Measurements from ENCODE around the gene HMGA1.

The HMGA1 gene

GRCh38 chr6:34204693-34205092, 32.0 kb upstream of the HMGA1 start:
- H3K4me3 ChIP-seq (ENCODE audit: low read depth, low read length), result no peak overlapping the region
- ChIA-PET POLR2A (no interaction called here), CTCF (interaction anchor here (0.5 to 1.4 kb wide), 2 partner anchors 9 to 150 kb away, joined by 3 to 7 read pairs; no protein-coding TSS in a partner anchor)
- DNase-seq (ENCODE audit: low read depth, low spot score), result no peak
- TF ChIP-seq CTCF (IDR thresholded peaks at IDR 0.05; ENCODE audit: insufficient read depth, low read length, missing control alignments), result no peak

- TF ChIP-seq CTCF (IDR thresholded peaks at IDR 0.05; ENCODE audit: insufficient read depth, low read length, missing control alignments), result no peak
- POLR2A ChIA-PET, result no interaction called here
- CTCF ChIA-PET, result interaction anchor here (4.3 kb wide), 1 partner anchor 10 kb away, joined by 39 read pairs; no protein-coding TSS in a partner anchor
These were observed 31.2 kb upstream of the HMGA1 start for GRCh38 chr6:34205466-34205865.

GRCh38 chr6:34205916-34206315, 30.8 kb upstream of the HMGA1 start:
- POLR2A ChIA-PET, result no interaction called here
- CTCF ChIA-PET, result interaction anchor here (4.3 kb wide), 1 partner anchor 10 kb away, joined by 39 read pairs; no protein-coding TSS in a partner anchor
- TF ChIP-seq CTCF (IDR thresholded peaks at IDR 0.05; ENCODE audit: insufficient read depth, low read length, missing control alignments), result no peak

More at GRCh38 chr6:34205466-34205865, 31.2 kb upstream of the HMGA1 start:
- H3K4me3 ChIP-seq (ENCODE audit: low read depth, low read length), result no peak overlapping the region
- DNase-seq (ENCODE audit: low read depth, low spot score), result no peak

GRCh38 chr6:34206726-34207125, 29.9 kb upstream of the HMGA1 start:
- H3K4me3 ChIP-seq (ENCODE audit: low read depth, low read length), result no peak overlapping the region
- no peak for DNase-seq (ENCODE audit: low read depth, low spot score)
- POLR2A ChIA-PET, result no interaction called here
- CTCF ChIA-PET, result interaction anchor here (4.3 kb wide), 1 partner anchor 11 kb away, joined by 39 read pairs; no protein-coding TSS in a partner anchor
- no peak for TF ChIP-seq CTCF (IDR thresholded peaks at IDR 0.05; ENCODE audit: insufficient read depth, low read length, missing control alignments)

More at GRCh38 chr6:34205916-34206315, 30.8 kb upstream of the HMGA1 start:
- DNase-seq (ENCODE audit: low read depth, low spot score), result no peak
- no peak overlapping the region for H3K4me3 ChIP-seq (ENCODE audit: low read depth, low read length)

- no peak for DNase-seq (ENCODE audit: low read depth, low spot score)
- no peak for TF ChIP-seq CTCF (IDR thresholded peaks at IDR 0.05; ENCODE audit: insufficient read depth, low read length, missing control alignments)
- H3K4me3 ChIP-seq (ENCODE audit: low read depth, low read length), result no peak overlapping the region
- ChIA-PET CTCF (interaction anchor here (1.1 to 4.3 kb wide), 3 partner anchors 12 to 401 kb away, joined by 3 to 39 read pairs (median 5); partner anchors contain the start of gene SMIM29), POLR2A (no interaction called here)
These were observed 28.8 kb upstream of the HMGA1 start for GRCh38 chr6:34207695-34208443.

- ChIA-PET CTCF (interaction anchor here (3.3 kb wide), 1 partner anchor 17 kb away, joined by 16 read pairs; no protein-coding TSS in a partner anchor), POLR2A (interaction anchor here (0.6 kb wide), 1 partner anchor 57 kb away, joined by 3 read pairs; no protein-coding TSS in a partner anchor)
- no peak for TF ChIP-seq CTCF (IDR thresholded peaks at IDR 0.05; ENCODE audit: insufficient read depth, low read length, missing control alignments)
- no peak for DNase-seq (ENCODE audit: low read depth, low spot score)
- H3K4me3 ChIP-seq (ENCODE audit: low read depth, low read length), result no peak overlapping the region
These were observed 22.9 kb upstream of the HMGA1 start for GRCh38 chr6:34213772-34214171.

Measured in AG04449 (cell line).